MCF 10A (cell line): ENCODE data around the gene KRTAP5-2. TPM values are rescaled to one million over a fixed set of nuclear protein-coding genes. Genes with fewer than 3 reads are reported as not detected.

ENCODE experiments used
- BruUV-seq: library from RNA; stranded (reverse); fragments of 400-500 nt; replicated peaks from 2 replicates; lab custom pipeline; 2021; lab: Mats Ljungman, UMichigan
- CTCF ChIA-PET: fragments of 300-600 bp; sonication (Branson Sonifier 250); formaldehyde crosslinking; extraction: SDS; loops from one replicate; lab custom pipeline; 2021; ENCODE audit warnings: antibody characterized with exemption, inconsistent platforms; lab: Yijun Ruan, JAX
- POLR2A ChIA-PET: fragments of 300-600, 350-650 bp; sonication (Branson Sonifier 250); formaldehyde crosslinking; extraction: SDS; loops from one replicate; lab custom pipeline; 2020; ENCODE audit warnings: antibody characterized with exemption, inconsistent platforms; lab: Yijun Ruan, JAX
- DNase-seq: peaks from one replicate; pipeline ENCODE4 v3.0.0-alpha.2; 2018; ENCODE audit not compliant: unreplicated experiment
- H3K27ac Mint-ChIP-seq: one replicate; pipeline ENCODE4 v1.8.0; 2022; ENCODE audit warnings: mild to moderate bottlenecking, low read depth, mixed read lengths; ENCODE audit not compliant: unreplicated experiment
- H3K27me3 Mint-ChIP-seq: one replicate; pipeline ENCODE4 v1.8.0; 2022; ENCODE audit warnings: mixed read lengths; ENCODE audit not compliant: insufficient read depth, unreplicated experiment
- H3K36me3 Mint-ChIP-seq: one replicate; pipeline ENCODE4 v1.8.0; 2022; ENCODE audit warnings: mild to moderate bottlenecking, moderate library complexity, mixed read lengths; ENCODE audit not compliant: insufficient read depth, unreplicated experiment
- H3K4me1 Mint-ChIP-seq: one replicate; pipeline ENCODE4 v1.8.0; 2022; ENCODE audit warnings: mixed read lengths; ENCODE audit not compliant: insufficient read depth, unreplicated experiment
- H3K4me3 Mint-ChIP-seq: one replicate; pipeline ENCODE4 v1.8.0; 2022; ENCODE audit warnings: mild to moderate bottlenecking, moderate library complexity, mixed read lengths; ENCODE audit not compliant: unreplicated experiment
- H3K9me3 Mint-ChIP-seq: one replicate; pipeline ENCODE4 v1.8.0; 2022; ENCODE audit warnings: mixed read lengths; ENCODE audit not compliant: unreplicated experiment
- intact Hi-C: fragments of 100-400 bp; cut with micrococcal nuclease; formaldehyde crosslinking; loops from 2 replicates; pipeline ENCODE4 v1.14.1; 2022
- total RNA-seq: library from RNA; stranded (reverse); gene quantifications from 2 replicates; pipeline ENCODE4 v1.2.3, GENCODE V29; 2022
- TF ChIP-seq, protein P1 (sequence below): fragments of 200-600 bp; IDR thresholded peaks from one replicate; pipeline ENCODE4 v1.8.0; 2022; ENCODE audit warnings: antibody characterized with exemption, mild to moderate bottlenecking; ENCODE audit not compliant: unreplicated experiment

Gene KRTAP5-2
- total RNA-seq, 1 experiment from 2014 or later, result not detected

- ChIA-PET CTCF (interaction anchor here (0.6 to 1.9 kb wide), 9 partner anchors 10 to 514 kb away, joined by 3 to 6 read pairs (median 3); no protein-coding TSS in a partner anchor), POLR2A (no interaction called here)
- Mint-ChIP-seq H3K4me3 (no peak overlapping the region), H3K9me3 (no peaks in the 10 kb centered on the region), H3K27ac (no peak overlapping the region), H3K4me1 (no peaks in the 10 kb centered on the region), H3K36me3 (no peaks in the 10 kb centered on the region), H3K27me3 (peaks cover 70% of the 10 kb centered on the region)
- BruUV-seq, result no TSS peak
- no peak for DNase-seq
- intact Hi-C loops, result no loop called here
- TF ChIP-seq, protein P1, sequence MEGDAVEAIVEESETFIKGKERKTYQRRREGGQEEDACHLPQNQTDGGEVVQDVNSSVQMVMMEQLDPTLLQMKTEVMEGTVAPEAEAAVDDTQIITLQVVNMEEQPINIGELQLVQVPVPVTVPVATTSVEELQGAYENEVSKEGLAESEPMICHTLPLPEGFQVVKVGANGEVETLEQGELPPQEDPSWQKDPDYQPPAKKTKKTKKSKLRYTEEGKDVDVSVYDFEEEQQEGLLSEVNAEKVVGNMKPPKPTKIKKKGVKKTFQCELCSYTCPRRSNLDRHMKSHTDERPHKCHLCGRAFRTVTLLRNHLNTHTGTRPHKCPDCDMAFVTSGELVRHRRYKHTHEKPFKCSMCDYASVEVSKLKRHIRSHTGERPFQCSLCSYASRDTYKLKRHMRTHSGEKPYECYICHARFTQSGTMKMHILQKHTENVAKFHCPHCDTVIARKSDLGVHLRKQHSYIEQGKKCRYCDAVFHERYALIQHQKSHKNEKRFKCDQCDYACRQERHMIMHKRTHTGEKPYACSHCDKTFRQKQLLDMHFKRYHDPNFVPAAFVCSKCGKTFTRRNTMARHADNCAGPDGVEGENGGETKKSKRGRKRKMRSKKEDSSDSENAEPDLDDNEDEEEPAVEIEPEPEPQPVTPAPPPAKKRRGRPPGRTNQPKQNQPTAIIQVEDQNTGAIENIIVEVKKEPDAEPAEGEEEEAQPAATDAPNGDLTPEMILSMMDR, result no peak
Observed at GRCh38 chr11:1637628-1638027, 39.5 kb upstream of the KRTAP5-2 start.

- intact Hi-C loops, result no loop called here
- no peaks in the 10 kb centered on the region for H3K36me3 Mint-ChIP-seq
- H3K4me1 Mint-ChIP-seq, result peaks cover 5% of the 10 kb centered on the region
- DNase-seq, result no peak
- ChIA-PET CTCF (interaction anchor here (1.8 to 1.9 kb wide), 2 partner anchors 9 to 18 kb away, joined by 5 to 6 read pairs; no protein-coding TSS in a partner anchor), POLR2A (no interaction called here)
- TF ChIP-seq, protein P1, result no peak
- no TSS peak for BruUV-seq
- no peak overlapping the region for H3K27ac Mint-ChIP-seq
- H3K27me3 Mint-ChIP-seq, result peaks cover 82% of the 10 kb centered on the region
- H3K4me3 Mint-ChIP-seq, result no peak overlapping the region
- H3K9me3 Mint-ChIP-seq, result no peaks in the 10 kb centered on the region
Observed at GRCh38 chr11:1636291-1636950, 38.3 kb upstream of the KRTAP5-2 start.

DNA sequence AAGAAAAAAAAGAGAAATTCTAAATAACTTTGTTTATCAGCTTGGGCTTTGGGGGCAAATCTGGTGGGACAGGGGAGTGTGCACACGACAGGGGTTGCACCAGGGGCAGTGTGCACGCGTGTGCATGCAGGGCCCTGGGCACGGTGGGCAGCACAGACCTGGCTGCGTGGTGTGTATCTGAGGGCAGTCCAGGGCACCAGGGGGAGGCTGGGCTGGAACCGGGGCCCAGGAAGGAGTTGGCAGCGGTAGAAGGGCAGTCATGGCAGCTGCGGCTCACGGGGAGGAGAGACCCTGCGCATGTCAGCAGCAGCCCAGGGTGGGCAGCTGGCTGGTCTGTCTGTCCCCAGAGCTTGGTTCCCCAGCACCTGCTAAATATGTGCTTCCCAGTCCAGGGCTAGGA, 35.8 kb upstream of the KRTAP5-2 start:
- Mint-ChIP-seq H3K9me3 (no peaks in the 10 kb centered on the region), H3K36me3 (no peaks in the 10 kb centered on the region), H3K27me3 (peaks cover 80% of the 10 kb centered on the region), H3K4me3 (no peak overlapping the region), H3K27ac (no peak overlapping the region), H3K4me1 (peaks cover 5% of the 10 kb centered on the region)
- TF ChIP-seq, protein P1, result no peak
- intact Hi-C loops, result no loop called here
- ChIA-PET POLR2A (no interaction called here), CTCF (interaction anchor here (0.6 to 1.1 kb wide), 2 partner anchors 39 to 370 kb away, joined by 3 read pairs; no protein-coding TSS in a partner anchor)
- BruUV-seq, result no TSS peak
- no peak for DNase-seq

DNA sequence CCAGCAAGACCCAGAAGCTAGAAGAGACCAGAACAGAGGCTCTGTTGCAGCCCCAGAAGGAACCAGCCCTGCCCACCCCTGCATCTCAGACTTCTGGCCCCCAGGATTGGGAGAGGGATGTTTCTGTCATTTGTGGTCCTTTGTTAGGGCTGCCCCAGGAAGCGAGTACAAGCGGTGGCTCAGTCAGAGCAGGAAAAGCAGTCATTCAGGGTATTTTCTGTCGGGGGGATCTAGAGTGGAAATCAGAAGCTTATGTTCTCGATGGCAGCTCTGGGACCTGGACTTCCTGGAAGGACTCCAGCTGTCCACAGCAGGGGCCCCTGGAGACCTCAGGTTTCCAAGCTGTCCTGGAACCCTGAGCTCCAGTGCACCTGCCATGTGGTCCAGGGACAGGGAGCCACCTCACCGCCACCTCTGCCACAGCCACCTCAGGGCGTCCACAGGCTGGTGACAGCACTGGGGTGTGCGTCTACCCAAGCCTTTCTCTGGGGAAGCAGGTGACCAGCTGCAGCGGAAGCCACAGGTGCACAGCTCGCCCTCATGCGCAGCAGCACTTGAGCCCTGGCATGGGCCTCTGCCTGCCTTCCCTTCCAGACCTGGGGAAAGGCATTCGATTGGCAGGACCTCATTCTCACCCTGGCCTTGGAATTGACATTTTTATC, 34.1 kb upstream of the KRTAP5-2 start:
- H3K27me3 Mint-ChIP-seq, result peaks cover 77% of the 10 kb centered on the region
- H3K4me1 Mint-ChIP-seq, result peaks cover 5% of the 10 kb centered on the region
- H3K36me3 Mint-ChIP-seq, result no peaks in the 10 kb centered on the region
- no peak for DNase-seq
- H3K4me3 Mint-ChIP-seq, result no peak overlapping the region
- ChIA-PET POLR2A (interaction anchor here (0.5 to 0.7 kb wide), 2 partner anchors 115 to 514 kb away, joined by 3 read pairs; no protein-coding TSS in a partner anchor), CTCF (interaction anchor here (0.6 to 2.2 kb wide), 4 partner anchors 8 to 520 kb away, joined by 3 to 11 read pairs (median 6); no protein-coding TSS in a partner anchor)
- TF ChIP-seq, protein P1, result no peak
- no TSS peak for BruUV-seq
- no peaks in the 10 kb centered on the region for H3K9me3 Mint-ChIP-seq
- intact Hi-C loops, result no loop called here
- H3K27ac Mint-ChIP-seq, result no peak overlapping the region
